Osteoblast (primary cell): ENCODE data around the gene NPVF. TPM values are rescaled to one million over a fixed set of nuclear protein-coding genes. Genes with fewer than 3 reads are reported as not detected.
A peak's percentile ranks its signal among the peaks of the same experiment; 100 is the strongest.

Source experiments
- DNase-seq: peaks from one replicate; pipeline ENCODE4 v3.0.0; 2011; ENCODE audit warnings: low spot score, mixed read lengths; ENCODE audit not compliant: insufficient read length; ENCODE audit errors: missing footprints
- H2AFZ ChIP-seq: 2 replicates; pipeline ENCODE4 v1.6.0; 2011; ENCODE audit warnings: mild to moderate bottlenecking, low read length
- H3K27ac ChIP-seq: 2 replicates; pipeline ENCODE4 v1.5.1; 2011; ENCODE audit warnings: mild to moderate bottlenecking, low read depth, low read length, moderate library complexity
- H3K27me3 ChIP-seq: 2 replicates; pipeline ENCODE4 v1.6.0; 2012; ENCODE audit warnings: mild to moderate bottlenecking, control low read depth, inconsistent platforms, low read length, moderate library complexity; ENCODE audit not compliant: insufficient read depth
- H3K36me3 ChIP-seq: 2 replicates; pipeline ENCODE4 v1.5.1; 2011; ENCODE audit warnings: mild to moderate bottlenecking, low read length, control low read depth, moderate library complexity; ENCODE audit not compliant: insufficient read depth
- H3K4me1 ChIP-seq: 2 replicates; pipeline ENCODE4 v1.5.1; 2011; ENCODE audit warnings: mild to moderate bottlenecking, low read length, control low read depth, moderate library complexity; ENCODE audit not compliant: insufficient read depth
- H3K4me2 ChIP-seq: 2 replicates; pipeline ENCODE4 v1.6.0; 2011; ENCODE audit warnings: mild to moderate bottlenecking, low read length; ENCODE audit not compliant: insufficient read depth
- H3K4me3 ChIP-seq: fragments of 200-600 bp; sonication (generic); 3 replicates; pipeline ENCODE4 v1.5.1; 2012; ENCODE audit warnings: mild to moderate bottlenecking, low read length, inconsistent platforms; ENCODE audit not compliant: insufficient read depth
- H3K79me2 ChIP-seq: 2 replicates; pipeline ENCODE4 v1.6.0; 2012; ENCODE audit warnings: mild to moderate bottlenecking, low read length, control low read depth, inconsistent platforms; ENCODE audit not compliant: insufficient read depth
- H3K9me3 ChIP-seq: 2 replicates; pipeline ENCODE4 v1.5.1; 2011; ENCODE audit warnings: low read depth, low read length, control low read depth
- H4K20me1 ChIP-seq: 2 replicates; pipeline ENCODE4 v1.6.0; 2012; ENCODE audit warnings: mild to moderate bottlenecking, low read length, control low read depth; ENCODE audit not compliant: insufficient read depth
- total RNA-seq: library from RNA; depleted of rRNA; stranded (reverse); fragments of >200 nt; gene quantifications from 2 replicates; pipeline ENCODE4 v1.2.3, GENCODE V29; 2012
- TF ChIP-seq, protein P1 (sequence below): IDR thresholded peaks from 2 replicates; pipeline ENCODE4 v1.5.1; 2011; ENCODE audit warnings: mild to moderate bottlenecking, low read depth, low read length, moderate library complexity; ENCODE audit errors: extremely low read depth

The NPVF gene
- total RNA-seq, 1 donor: not detected

DNA sequence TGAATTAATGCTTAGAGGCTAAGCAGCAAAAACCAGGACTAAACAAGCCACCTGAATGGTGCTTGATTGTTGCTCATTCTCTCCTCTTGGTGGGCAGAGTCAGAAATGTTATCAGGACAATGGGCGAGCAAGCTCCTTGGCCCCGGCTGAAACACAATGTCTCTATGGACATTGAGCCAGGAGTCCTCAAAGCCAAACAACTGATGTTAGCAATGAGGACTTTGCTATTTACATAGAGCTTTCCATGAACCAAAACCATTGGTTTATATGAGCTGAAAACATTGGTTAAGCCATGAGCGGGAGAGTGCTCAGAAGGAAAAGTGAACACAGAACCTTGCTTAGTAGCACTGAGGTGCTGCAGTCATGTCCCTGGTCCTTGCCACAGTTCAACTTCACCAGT lies 21.5 kb upstream of the NPVF start:
- Histone ChIP-seq H3K79me2 (no peaks in the 10 kb centered on the region), H3K27me3 (no peaks in the 10 kb centered on the region), H3K36me3 (no peaks in the 10 kb centered on the region), H3K27ac (no peak overlapping the region), H3K4me1 (no peaks in the 10 kb centered on the region), H3K4me3 (no peak overlapping the region), H3K4me2 (no peak overlapping the region), H4K20me1 (no peaks in the 10 kb centered on the region), H3K9me3 (no peaks in the 10 kb centered on the region), H2AFZ (no peak overlapping the region)
- DNase-seq: no peak
- TF ChIP-seq, protein P1, sequence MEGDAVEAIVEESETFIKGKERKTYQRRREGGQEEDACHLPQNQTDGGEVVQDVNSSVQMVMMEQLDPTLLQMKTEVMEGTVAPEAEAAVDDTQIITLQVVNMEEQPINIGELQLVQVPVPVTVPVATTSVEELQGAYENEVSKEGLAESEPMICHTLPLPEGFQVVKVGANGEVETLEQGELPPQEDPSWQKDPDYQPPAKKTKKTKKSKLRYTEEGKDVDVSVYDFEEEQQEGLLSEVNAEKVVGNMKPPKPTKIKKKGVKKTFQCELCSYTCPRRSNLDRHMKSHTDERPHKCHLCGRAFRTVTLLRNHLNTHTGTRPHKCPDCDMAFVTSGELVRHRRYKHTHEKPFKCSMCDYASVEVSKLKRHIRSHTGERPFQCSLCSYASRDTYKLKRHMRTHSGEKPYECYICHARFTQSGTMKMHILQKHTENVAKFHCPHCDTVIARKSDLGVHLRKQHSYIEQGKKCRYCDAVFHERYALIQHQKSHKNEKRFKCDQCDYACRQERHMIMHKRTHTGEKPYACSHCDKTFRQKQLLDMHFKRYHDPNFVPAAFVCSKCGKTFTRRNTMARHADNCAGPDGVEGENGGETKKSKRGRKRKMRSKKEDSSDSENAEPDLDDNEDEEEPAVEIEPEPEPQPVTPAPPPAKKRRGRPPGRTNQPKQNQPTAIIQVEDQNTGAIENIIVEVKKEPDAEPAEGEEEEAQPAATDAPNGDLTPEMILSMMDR: no peak

DNA sequence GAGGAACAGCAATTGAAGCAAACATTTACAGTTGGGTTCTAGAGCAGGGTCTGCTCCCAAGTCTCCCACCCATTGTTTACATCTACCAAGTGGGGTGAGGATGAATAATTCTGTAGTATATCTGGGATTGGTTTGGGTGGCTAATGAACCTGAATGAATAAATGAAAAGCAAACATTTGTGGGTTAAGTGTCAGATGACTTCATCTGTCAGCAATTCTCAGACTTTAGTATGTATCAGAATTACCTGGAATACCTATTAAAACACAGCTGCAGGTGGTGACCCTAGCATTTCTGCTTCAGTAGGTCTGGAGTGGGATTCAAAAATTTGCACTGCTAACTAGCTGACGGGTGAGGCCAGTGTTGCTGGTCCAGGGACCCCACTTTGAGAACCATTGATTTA lies 18.0 kb upstream of the NPVF start:
- Histone ChIP-seq H3K27ac (no peak overlapping the region), H3K9me3 (no peaks in the 10 kb centered on the region), H4K20me1 (no peaks in the 10 kb centered on the region), H3K79me2 (no peaks in the 10 kb centered on the region), H2AFZ (no peak overlapping the region), H3K4me1 (no peaks in the 10 kb centered on the region), H3K36me3 (no peaks in the 10 kb centered on the region), H3K4me2 (no peak overlapping the region), H3K4me3 (no peak overlapping the region), H3K27me3 (no peaks in the 10 kb centered on the region)
- no peak for DNase-seq
- TF ChIP-seq, protein P1: no peak

GRCh38 chr7:25244254-25245033 lies 16.2 kb upstream of the NPVF start:
- peak overlapping the region; percentile 9 for H3K4me2 ChIP-seq
- H3K4me3 ChIP-seq: no peak overlapping the region
- H4K20me1 ChIP-seq: no peaks in the 10 kb centered on the region
- H3K36me3 ChIP-seq: no peaks in the 10 kb centered on the region
- peak; percentile 61 for DNase-seq
- no peaks in the 10 kb centered on the region for H3K9me3 ChIP-seq
- H3K79me2 ChIP-seq: no peaks in the 10 kb centered on the region
- TF ChIP-seq, protein P1: no peak
- no peaks in the 10 kb centered on the region for H3K27me3 ChIP-seq
- H3K4me1 ChIP-seq: no peaks in the 10 kb centered on the region
- no peak overlapping the region for H2AFZ ChIP-seq
- no peak overlapping the region for H3K27ac ChIP-seq

DNA sequence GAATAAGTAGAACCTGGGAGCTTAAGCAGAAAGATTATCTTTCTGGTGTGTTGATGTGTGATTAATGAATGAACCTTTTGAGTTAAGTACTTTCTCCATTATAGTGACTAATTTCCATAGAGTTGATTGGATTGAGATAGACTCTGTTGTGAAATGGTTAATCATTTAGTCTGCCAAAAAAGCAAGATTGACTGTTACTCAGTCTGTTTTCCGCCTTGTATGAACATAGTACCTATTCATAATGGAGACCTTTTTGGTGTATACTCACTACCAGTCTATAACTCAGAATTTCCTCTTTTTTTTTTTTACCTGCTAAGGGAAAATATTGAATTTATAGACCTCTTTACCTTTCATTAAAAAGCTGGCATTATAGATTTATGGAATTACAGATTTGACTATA lies 14.4 kb upstream of the NPVF start:
- no peaks in the 10 kb centered on the region for H4K20me1 ChIP-seq
- no peak for DNase-seq
- no peaks in the 10 kb centered on the region for H3K27me3 ChIP-seq
- no peak overlapping the region for H2AFZ ChIP-seq
- no peaks in the 10 kb centered on the region for H3K36me3 ChIP-seq
- H3K27ac ChIP-seq: no peak overlapping the region
- TF ChIP-seq, protein P1: no peak
- no peak overlapping the region for H3K4me2 ChIP-seq
- H3K4me3 ChIP-seq: no peak overlapping the region
- no peaks in the 10 kb centered on the region for H3K4me1 ChIP-seq
- no peaks in the 10 kb centered on the region for H3K9me3 ChIP-seq
- no peaks in the 10 kb centered on the region for H3K79me2 ChIP-seq
